ENCODE measurements around the gene KLHL18.
"Not testable (repeated sequence)": the region's sequence is repeated elsewhere in the genome, so short reads cannot be mapped to it uniquely, and the experiment has no call there.

Gene KLHL18

DNA sequence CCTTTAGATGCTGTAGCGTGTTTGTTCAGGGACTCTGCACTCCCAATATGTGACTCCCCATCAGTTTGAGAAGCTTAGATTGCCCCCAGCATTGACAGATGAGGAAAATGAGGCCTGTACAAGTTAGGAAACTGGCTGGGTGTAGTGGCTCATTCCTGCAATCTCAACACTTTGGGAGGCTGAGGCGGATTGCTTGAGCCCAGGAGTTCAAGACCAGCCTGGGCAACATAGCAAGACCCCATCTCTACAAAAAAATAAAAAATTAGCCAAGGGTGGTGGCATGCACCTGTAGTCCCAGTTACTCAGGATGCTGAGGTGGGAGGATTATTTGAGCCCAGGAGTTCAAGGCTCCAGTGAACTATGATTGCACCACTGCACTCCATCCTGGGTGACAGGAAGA lies 84.1 kb downstream of the KLHL18 start:
- no peak for DNase-seq

- DNase-seq, result no peak
Observed at GRCh38 chr3:47367631-47368030, 84.9 kb downstream of the KLHL18 start.

DNA sequence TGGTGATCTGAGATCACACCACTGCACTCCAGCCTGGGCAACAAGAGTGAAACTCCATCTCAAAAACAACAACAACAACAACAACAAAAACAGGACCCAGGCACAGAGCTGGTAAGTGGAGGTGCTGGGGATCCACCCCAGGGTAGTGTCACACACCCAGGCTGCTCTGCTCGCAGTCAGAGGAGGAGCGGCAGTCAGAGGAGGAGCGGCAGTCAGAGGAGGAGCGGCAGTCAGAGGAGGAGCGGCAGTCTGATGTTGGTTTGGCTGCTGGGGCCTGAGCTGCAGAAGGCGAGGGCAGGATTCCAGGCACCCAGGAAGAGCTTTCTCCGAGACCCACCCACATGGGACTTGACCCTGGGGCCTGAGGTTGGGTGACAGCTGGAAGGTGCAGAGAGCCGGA lies 87.3 kb downstream of the KLHL18 start:
- not testable (repeated sequence) for DNase-seq

- DNase-seq, result no peak
Observed at GRCh38 chr3:47370887-47371697, 88.3 kb downstream of the KLHL18 start.

DNA sequence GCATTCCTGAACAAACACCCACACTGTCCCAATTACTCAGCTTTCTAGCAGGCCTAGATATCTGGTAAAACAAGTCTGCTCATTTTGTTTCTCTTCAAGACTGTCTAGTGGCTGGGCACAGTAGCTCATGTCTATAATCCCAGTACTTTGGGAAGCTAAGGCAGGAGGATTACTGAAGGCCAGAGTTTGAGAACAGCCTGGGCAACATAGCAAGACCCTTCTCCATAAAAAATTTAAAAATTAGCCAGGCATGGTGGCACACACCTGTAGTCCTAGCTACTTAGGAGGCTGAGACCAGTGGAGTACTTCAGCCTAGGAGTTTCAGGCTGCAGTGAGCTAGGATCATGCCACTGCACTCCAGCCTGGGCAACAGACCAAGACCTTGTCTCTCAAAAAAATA lies 91.8 kb downstream of the KLHL18 start:
- no peak for DNase-seq

GRCh38 chr3:47376393-47376792 lies 93.6 kb downstream of the KLHL18 start:
- DNase-seq, result no peak

GRCh38 chr3:47377186-47377585 lies 94.4 kb downstream of the KLHL18 start:
- no peak for DNase-seq

DNA sequence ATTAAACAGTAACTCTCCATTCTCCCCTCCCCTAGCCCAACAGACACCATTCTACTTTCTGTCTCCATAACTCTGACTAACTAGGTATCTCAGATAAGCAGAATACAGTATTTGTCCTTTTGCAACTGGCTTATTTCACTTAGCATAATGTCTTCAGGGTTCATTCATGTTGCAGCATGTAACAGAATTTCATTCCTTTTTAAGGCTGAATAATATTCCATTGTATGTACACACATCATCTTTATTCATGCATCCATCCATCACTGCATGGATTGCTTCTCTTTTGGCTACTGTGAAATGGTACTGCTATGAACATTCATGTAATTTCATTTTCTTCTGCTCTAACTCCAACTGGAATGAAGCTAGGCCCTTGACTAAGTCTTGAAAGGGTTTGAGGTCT lies 96.1 kb downstream of the KLHL18 start:
- DNase-seq, result no peak

DNA sequence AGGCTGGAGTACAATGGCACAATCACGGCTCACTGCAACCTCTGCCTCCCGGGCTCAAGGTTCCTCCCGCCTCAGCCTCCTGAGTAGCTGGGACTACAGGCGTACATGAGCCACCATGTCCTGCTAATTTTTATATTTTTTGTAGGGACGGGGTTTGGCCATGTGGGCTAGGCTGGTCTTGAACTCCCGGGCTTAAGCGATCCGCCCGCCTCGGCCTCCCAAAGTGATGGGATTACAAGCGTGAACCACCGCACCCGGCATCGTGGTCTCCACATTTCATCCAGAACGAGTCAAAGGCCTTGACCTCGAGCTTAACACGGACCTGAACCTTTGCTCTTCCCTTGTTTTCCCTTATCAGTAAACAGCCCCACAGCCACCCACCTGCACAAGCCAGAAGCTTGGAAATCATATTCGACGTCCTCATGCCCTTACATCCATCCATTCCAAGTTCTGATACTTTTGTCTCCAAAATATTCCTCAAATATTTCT lies 96.7 kb downstream of the KLHL18 start:
- DNase-seq, result no peak

DNA sequence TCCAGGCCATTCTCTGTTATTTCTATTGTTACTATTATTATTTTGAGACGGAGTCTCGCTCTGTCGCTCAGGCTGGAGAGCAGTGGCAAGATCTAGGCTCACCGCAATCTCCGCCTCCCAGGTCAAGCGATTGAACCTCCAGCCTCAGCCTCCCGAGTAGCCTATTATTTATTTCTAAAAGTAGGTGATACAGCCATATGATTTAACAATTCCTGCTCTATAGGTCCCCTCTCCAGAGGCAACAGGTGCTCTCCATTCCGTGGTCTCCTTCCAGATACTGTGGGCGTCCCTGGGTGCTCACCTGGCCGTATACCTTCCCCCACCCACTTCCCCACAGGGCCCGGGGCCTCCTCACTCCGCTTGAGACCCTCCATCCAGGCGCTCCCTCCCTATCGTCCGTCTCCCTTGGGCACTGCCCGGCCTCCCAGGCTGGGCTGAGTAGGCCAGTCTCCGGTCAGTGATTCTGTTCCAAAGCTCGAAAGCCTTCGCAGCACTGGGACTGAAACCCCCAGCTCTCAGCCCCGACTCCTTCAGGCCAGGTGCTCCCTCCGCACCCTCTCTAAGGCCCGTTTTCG lies 97.4 kb downstream of the KLHL18 start:
- DNase-seq, result no peak

GRCh38 chr3:47380601-47381316 lies 98.0 kb downstream of the KLHL18 start, which contains the start of gene PTPN23:
PTPN23 (plus strand) TSS chr3:47381021; CDS start chr3:47381097, 76 bp downstream.
- DNase-seq, result peak; percentile 96 to 99

DNA sequence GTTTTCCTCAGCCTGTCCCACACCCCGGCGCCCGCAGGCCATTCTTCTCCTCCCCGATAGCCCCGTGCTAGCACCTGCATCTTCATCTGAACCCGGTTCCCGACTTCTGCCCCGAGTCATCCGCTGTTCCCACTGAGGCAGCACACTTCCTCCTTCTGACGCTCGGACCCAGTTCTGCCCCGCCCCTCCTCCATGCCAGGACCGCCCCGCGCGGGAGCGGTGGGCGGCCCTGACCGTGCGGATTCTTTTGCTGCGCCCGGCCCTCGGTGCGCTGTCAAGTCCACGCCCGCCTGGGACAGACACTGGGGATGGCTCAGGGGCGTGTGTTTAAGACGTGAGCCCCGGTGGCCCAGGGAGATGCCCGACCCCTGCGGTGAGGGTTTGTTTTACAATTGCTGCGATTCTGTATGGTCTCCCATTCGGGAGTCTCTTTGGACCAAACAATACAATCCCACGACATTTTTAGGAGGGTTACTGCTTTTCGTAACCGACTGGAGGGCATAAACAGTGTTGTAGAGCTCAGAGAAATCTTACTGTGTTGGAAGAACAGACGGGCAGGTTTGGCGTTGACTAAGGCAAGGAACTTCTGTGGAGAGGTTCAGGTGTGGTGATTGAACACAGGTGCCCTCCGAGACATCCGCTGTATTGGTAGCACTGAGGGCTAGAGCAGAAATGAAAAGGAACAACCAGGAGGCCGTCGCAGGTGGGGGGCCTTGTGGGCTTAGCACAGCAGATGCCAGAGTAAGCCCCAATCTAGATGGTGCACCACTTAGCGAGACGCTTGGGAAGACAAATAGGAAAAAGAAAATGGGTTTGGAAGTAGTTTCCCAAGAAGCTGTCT lies 98.8 kb downstream of the KLHL18 start:
- DNase-seq, result peak; percentile 78 to 91

DNA sequence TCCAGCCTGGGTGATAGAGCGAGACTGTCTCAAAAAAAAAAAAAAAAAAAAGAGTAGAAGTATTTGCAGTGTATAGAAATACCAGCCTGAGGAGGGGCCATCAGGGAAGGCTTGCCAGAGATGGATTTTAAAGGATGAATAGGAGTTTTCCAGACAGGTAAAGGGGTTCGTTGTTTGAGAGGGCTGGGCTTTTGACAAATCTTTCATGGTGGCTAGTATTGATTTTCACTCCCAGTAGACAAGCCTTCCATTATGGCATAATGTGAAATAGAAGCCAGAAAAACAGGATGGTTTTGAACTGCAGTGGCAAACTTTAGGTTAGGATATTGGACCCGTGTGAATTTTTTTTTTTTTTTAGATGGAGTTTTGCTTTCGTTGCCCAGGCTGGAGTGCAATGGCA lies 101.7 kb downstream of the KLHL18 start:
- DNase-seq, result no peak

GRCh38 chr3:47385007-47385406 lies 102.3 kb downstream of the KLHL18 start:
- DNase-seq, result no peak

GRCh38 chr3:47385796-47386195 lies 103.1 kb downstream of the KLHL18 start:
- no peak for DNase-seq

DNA sequence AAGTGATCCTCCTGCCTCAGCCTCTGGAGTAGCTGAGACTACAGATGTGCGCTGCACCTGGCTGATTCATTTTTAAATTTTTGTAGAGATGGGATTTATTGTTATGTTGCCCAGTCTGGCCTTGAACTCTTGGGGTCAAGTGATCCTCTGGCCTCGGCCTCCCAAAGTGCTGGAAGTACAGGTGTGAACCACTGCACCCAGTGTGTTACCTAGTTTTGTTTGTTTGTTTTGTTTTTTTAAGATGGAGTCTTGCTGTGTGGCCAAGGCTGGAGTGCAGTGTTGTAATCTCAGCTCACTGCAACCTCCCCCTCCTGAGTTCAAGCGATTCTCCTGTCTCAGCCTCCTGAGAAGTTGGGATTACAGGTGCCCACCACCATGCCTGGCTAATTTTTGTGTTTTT lies 110.2 kb downstream of the KLHL18 start:
- no peak for DNase-seq

- no peak for DNase-seq
Observed at GRCh38 chr3:47394140-47394870, 111.6 kb downstream of the KLHL18 start.

- DNase-seq, result no peak
Observed at GRCh38 chr3:47394881-47395280, 112.1 kb downstream of the KLHL18 start.
